Esophagus squamous epithelium (tissue), 4 donors: Measurements from ENCODE around the gene SNAPC2.

ENCODE experiments used
- POLR2A ChIP-seq, 4 donors: fragments of 450-650 bp; IDR thresholded peaks; one replicate each; pipeline ENCODE4 v1.6.1; 2017; ENCODE audit warnings: antibody characterized with exemption in 4 of 4, mild to moderate bottlenecking in 4 of 4, moderate library complexity in 3 of 4
- TF ChIP-seq, protein P1 (sequence below), 6 experiments: fragments of 450-650 bp in 4 of 6; fragments of 200-600 bp in 2 of 6; sonication (generic) in 2 of 6; IDR thresholded peaks; one replicate each; pipeline ENCODE4 v1.5.1; 2016 to 2019; ENCODE audit warnings: antibody characterized with exemption in 6 of 6, mild to moderate bottlenecking in 4 of 6, moderate library complexity in 4 of 6

DNA sequence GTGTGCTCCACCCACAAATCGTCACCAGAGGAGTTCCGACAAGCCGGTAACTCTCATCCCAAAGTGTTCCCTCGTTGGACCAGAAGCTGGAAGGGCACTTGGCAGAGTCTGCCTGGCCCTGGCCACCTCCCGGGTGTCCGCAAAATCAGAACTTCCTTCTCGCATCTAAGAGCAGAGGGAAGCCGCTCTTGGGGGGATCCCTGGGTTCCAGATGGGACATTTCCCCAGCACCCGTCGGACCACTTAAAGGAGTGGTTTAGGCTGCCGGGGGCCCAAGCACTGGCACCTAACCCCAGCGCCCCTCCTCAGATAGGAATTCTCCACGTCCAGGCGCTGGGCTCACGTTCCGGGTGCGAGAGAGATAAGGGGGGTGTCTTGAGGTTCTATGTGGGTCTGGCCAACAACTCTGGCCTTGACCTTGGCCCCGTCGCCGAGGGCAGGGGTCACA is 17.3 kb upstream of the SNAPC2 start:
- TF ChIP-seq, protein P1, sequence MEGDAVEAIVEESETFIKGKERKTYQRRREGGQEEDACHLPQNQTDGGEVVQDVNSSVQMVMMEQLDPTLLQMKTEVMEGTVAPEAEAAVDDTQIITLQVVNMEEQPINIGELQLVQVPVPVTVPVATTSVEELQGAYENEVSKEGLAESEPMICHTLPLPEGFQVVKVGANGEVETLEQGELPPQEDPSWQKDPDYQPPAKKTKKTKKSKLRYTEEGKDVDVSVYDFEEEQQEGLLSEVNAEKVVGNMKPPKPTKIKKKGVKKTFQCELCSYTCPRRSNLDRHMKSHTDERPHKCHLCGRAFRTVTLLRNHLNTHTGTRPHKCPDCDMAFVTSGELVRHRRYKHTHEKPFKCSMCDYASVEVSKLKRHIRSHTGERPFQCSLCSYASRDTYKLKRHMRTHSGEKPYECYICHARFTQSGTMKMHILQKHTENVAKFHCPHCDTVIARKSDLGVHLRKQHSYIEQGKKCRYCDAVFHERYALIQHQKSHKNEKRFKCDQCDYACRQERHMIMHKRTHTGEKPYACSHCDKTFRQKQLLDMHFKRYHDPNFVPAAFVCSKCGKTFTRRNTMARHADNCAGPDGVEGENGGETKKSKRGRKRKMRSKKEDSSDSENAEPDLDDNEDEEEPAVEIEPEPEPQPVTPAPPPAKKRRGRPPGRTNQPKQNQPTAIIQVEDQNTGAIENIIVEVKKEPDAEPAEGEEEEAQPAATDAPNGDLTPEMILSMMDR (IDR thresholded peaks at IDR 0.05), result no peak
- TF ChIP-seq POLR2A (IDR thresholded peaks at IDR 0.05), result no peak
